Heart left ventricle (tissue), 13 donors: ENCODE measurements around the gene AHCYL1.

Experiments used
- CTCF ChIP-seq, 12 donors: fragments of 200-600 bp; sonication (generic) in 4 of 12; IDR thresholded peaks; one replicate each; pipeline versions ENCODE4 v1.5.0 to v1.8.0; 2018 to 2022; ENCODE audit warnings: antibody characterized with exemption in 12 of 12, mild to moderate bottlenecking in 5 of 12
- POLR2A ChIP-seq, 2 donors: fragments of 450-650 bp; IDR thresholded peaks; one replicate each; pipeline ENCODE4 v1.6.1; 2017; ENCODE audit warnings: antibody characterized with exemption in 2 of 2, mild to moderate bottlenecking in 2 of 2, moderate library complexity in 2 of 2
- donor health status: ischemic (EF 13 %, LVEDD 7.1; RV severe dilation, severe dysfunction).
- donor health status: DM: no; HTN: yes; CAD: no.
- donor health status: DM: no; HTN: no; CAD: no.
- donor health status: ischemic (EF 25% LVEDD 6.9; RV normal size, moderate dysfunction).
- donor health status: ischemic (EF 25% LVEDD 5.7; RV mildly dilated, moderate dysfunction).
- donor health status: ischemic (EF 35%, LVEDD 5.7; RV mildly dilated, moderate dysfunction).
- donor health status: nonischemic (EF 11% LVEDD 7.7; RV severe dilation, severe dysfunction).
- donor health status: DM: yes; HTN: yes; CAD: no.
- donor health status: PGD.
- donor health status: ischemic (EF 29% LVEDD 5.4; RV normal size, mild dysfunction).
- donor health status: nonischemic (EF 23%, LVEDD 6.1; RV moderate dilation, normal function).

GRCh38 chr1:110060662-110061060 is 76.1 kb downstream of the AHCYL1 start:
- TF ChIP-seq CTCF (IDR thresholded peaks at IDR 0.05), result no peak
- no peak for TF ChIP-seq POLR2A (IDR thresholded peaks at IDR 0.05)
